SK-N-SH treated with all-trans-retinoic acid at 6 μM for 48 hours (cell line): ENCODE data around the gene BCL2L13.
"Not testable (repeated sequence)": the region's sequence is repeated elsewhere in the genome, so short reads cannot be mapped to it uniquely, and the experiment has no call there.

Source experiments
- ATAC-seq: fragments of 200-7000 bp; cut with Tn5 transposase; 3 replicates; pipeline ENCODE4 v1.9.1; 2020; ENCODE audit warnings: mild to moderate bottlenecking, moderate library complexity
- BACH2 ChIP-seq: fragments of 250-450 bp; sonication (Bioruptor Pico); IDR thresholded peaks from 2 replicates; pipeline ENCODE4 v1.9.0; 2021; ENCODE audit warnings: mild to moderate bottlenecking, borderline replicate concordance
- CSDC2 ChIP-seq: fragments of 250-450 bp; sonication (Bioruptor Pico); IDR thresholded peaks from 2 replicates; pipeline ENCODE4 v1.5.0; 2020; ENCODE audit warnings: mild to moderate bottlenecking, moderate library complexity
- ESRRG ChIP-seq: fragments of 250-450 bp; sonication (Bioruptor Pico); IDR thresholded peaks from 2 replicates; pipeline ENCODE4 v1.6.1; 2021; ENCODE audit warnings: mild to moderate bottlenecking
- GLIS3 ChIP-seq: fragments of 250-450 bp; sonication (Bioruptor Pico); IDR thresholded peaks from 2 replicates; pipeline ENCODE4 v1.5.0; 2020; ENCODE audit warnings: mild to moderate bottlenecking, moderate library complexity
- ISL1 ChIP-seq: fragments of 250-450 bp; sonication (Bioruptor Pico); IDR thresholded peaks from 2 replicates; pipeline ENCODE4 v2.1.2; 2022; ENCODE audit warnings: mild to moderate bottlenecking, moderate library complexity
- OSR1 ChIP-seq: fragments of 250-450 bp; sonication (Bioruptor Pico); IDR thresholded peaks from 2 replicates; pipeline ENCODE4 v1.8.0; 2022; ENCODE audit warnings: moderate library complexity, mild to moderate bottlenecking, inconsistent platforms
- PATZ1 ChIP-seq: fragments of 250-450 bp; sonication (Bioruptor Pico); IDR thresholded peaks from 2 replicates; pipeline ENCODE4 v1.8.0; 2020; ENCODE audit warnings: mild to moderate bottlenecking, moderate library complexity, borderline replicate concordance
- PPARA ChIP-seq: fragments of 250-450 bp; sonication (Bioruptor Pico); IDR thresholded peaks from 2 replicates; pipeline ENCODE4 v1.5.0; 2020; ENCODE audit warnings: mild to moderate bottlenecking, borderline replicate concordance
- RARB ChIP-seq: fragments of 250-450 bp; sonication (Bioruptor Pico); IDR thresholded peaks from 2 replicates; pipeline ENCODE4 v1.8.0; 2021; ENCODE audit warnings: mild to moderate bottlenecking, moderate library complexity
- SNAI2 ChIP-seq: fragments of 250-450 bp; sonication (Bioruptor Pico); IDR thresholded peaks from 2 replicates; pipeline ENCODE4 v1.5.0; 2020; ENCODE audit warnings: mild to moderate bottlenecking, moderate library complexity
- TOX ChIP-seq: fragments of 250-450 bp; sonication (Bioruptor Pico); IDR thresholded peaks from 2 replicates; pipeline ENCODE4 v1.8.0; 2021; ENCODE audit warnings: mild to moderate bottlenecking, moderate library complexity, borderline replicate concordance
- TSHZ2 ChIP-seq: fragments of 250-450 bp; sonication (Bioruptor Pico); IDR thresholded peaks from 2 replicates; pipeline ENCODE4 v1.5.0; 2020; ENCODE audit warnings: mild to moderate bottlenecking, moderate library complexity
- ZFP3 ChIP-seq: fragments of 250-450 bp; sonication (Bioruptor Pico); IDR thresholded peaks from 2 replicates; pipeline ENCODE4 v1.5.0; 2020; ENCODE audit warnings: mild to moderate bottlenecking, moderate library complexity
- ZFP30 ChIP-seq: fragments of 450-650 bp; formaldehyde crosslinking; IDR thresholded peaks from 2 replicates; pipeline ENCODE4 v1.5.0; 2022; ENCODE audit warnings: mild to moderate bottlenecking, moderate library complexity
- ZNF565 ChIP-seq: fragments of 450-650 bp; formaldehyde crosslinking; conservative IDR thresholded peaks from 2 replicates; pipeline ENCODE4 v1.5.0; 2020; ENCODE audit warnings: low read depth, mild to moderate bottlenecking, moderate library complexity
- ZNF70 ChIP-seq: fragments of 450-650 bp; formaldehyde crosslinking; IDR thresholded peaks from 2 replicates; pipeline ENCODE4 v1.5.0; 2020; ENCODE audit warnings: mild to moderate bottlenecking, moderate library complexity
- ZNF8 ChIP-seq: fragments of 450-650 bp; formaldehyde crosslinking; IDR thresholded peaks from 2 replicates; pipeline ENCODE4 v1.5.0; 2020; ENCODE audit warnings: mild to moderate bottlenecking, moderate library complexity
- TF ChIP-seq, protein P1 (sequence below): fragments of 250-450 bp; sonication (Bioruptor Pico); IDR thresholded peaks from 2 replicates; pipeline ENCODE4 v1.5.1; 2021; ENCODE audit warnings: mild to moderate bottlenecking, moderate library complexity

Gene BCL2L13

GRCh38 chr22:17695986-17696385 is 57.4 kb downstream of the BCL2L13 start:
- no peak for ATAC-seq
- TF ChIP-seq TOX (CRISPR knock-in tag) (no peak), SNAI2 (CRISPR knock-in tag) (no peak), OSR1 (no peak), TSHZ2 (CRISPR knock-in tag) (no peak), ESRRG (CRISPR knock-in tag) (no peak), PPARA (CRISPR knock-in tag) (no peak), ISL1 (CRISPR knock-in tag) (no peak), ZNF8 (CRISPR knock-in tag) (no peak), PATZ1 (no peak), ZNF70 (CRISPR knock-in tag) (no peak), ZFP30 (CRISPR knock-in tag) (no peak), GLIS3 (CRISPR knock-in tag) (no peak), CSDC2 (CRISPR knock-in tag) (no peak), ZFP3 (CRISPR knock-in tag) (no peak), ZNF565 (no peak)
- TF ChIP-seq, all 23 proteins: peak for 0

GRCh38 chr22:17697196-17697595 is 58.6 kb downstream of the BCL2L13 start:
- not testable (repeated sequence) for ATAC-seq

GRCh38 chr22:17698276-17698675 is 59.7 kb downstream of the BCL2L13 start:
- not testable (repeated sequence) for ATAC-seq

DNA sequence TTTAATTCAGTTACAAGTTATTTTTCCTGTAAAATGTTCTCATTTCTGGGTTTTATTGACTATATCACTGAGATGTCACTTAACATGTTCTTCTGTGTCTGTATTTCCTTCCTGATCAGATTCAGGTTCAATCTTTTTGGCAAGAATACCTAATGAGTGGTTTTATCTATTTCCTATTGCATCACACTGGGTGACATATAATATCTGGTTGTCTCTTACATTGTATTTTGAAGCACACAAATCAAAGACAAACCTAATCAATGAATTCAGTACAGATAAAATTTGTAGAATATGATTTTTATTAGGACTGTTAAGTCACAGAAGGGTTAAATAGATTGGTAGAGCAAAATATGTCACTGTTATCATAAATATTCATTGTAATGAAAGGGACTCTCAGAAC is 60.4 kb downstream of the BCL2L13 start:
- ATAC-seq: no peak
- TF ChIP-seq PATZ1 (no peak), ISL1 (CRISPR knock-in tag) (no peak), ZFP30 (CRISPR knock-in tag) (no peak), TSHZ2 (CRISPR knock-in tag) (no peak), OSR1 (no peak), RARB (CRISPR knock-in tag) (no peak), ZFP3 (CRISPR knock-in tag) (no peak), SNAI2 (CRISPR knock-in tag) (no peak), CSDC2 (CRISPR knock-in tag) (no peak), PPARA (CRISPR knock-in tag) (no peak), GLIS3 (CRISPR knock-in tag) (no peak), ZNF8 (CRISPR knock-in tag) (no peak), BACH2 (CRISPR knock-in tag) (no peak)
- TF ChIP-seq, protein P1, sequence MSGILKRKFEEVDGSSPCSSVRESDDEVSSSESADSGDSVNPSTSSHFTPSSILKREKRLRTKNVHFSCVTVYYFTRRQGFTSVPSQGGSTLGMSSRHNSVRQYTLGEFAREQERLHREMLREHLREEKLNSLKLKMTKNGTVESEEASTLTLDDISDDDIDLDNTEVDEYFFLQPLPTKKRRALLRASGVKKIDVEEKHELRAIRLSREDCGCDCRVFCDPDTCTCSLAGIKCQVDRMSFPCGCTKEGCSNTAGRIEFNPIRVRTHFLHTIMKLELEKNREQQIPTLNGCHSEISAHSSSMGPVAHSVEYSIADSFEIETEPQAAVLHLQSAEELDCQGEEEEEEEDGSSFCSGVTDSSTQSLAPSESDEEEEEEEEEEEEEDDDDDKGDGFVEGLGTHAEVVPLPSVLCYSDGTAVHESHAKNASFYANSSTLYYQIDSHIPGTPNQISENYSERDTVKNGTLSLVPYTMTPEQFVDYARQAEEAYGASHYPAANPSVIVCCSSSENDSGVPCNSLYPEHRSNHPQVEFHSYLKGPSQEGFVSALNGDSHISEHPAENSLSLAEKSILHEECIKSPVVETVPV (CRISPR knock-in tag): no peak
